HG03457 (cell line): ENCODE measurements around the gene KCNMA1.

Experiments used
- ATAC-seq: cut with Tn5 transposase; IDR thresholded peaks from one replicate; pipeline ENCODE4 v1.9.1; 2021; ENCODE audit warnings: moderate number of reproducible peaks; ENCODE audit not compliant: unreplicated experiment

KCNMA1 gene

DNA sequence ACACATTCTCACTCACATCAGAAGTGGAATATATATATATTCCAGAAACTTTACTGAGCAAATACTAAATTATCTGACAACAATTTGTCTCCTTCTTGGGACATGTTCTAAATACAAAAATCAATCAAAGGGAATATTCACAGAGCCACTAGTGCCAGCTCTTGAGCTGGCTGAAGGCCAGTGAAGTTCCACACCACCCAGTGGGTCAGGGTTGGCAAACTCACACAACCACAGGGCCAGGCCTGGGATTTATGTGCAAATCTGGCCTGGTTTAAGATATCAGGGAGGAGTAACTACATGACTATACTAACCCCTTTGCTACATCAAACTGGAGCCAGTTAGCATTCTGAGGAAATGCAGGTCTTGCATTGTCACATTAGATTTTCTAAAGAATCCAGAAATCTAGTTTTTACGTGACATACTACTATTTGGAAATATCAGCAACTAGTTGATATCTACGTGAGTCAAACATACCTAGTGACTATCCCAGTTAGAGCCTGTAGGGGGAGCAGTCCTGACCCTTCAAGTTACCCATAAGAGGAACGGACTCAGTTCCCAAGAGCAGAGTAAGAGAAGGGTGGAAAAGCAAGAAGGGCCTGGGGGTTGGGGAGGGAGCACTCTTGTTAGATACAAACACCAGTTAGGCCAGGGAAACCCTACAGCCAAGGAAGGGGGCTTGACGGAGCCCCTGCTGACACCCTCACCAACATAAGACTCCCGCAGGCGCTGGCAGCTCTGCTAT, 600.4 kb downstream of the KCNMA1 start:
- no peak for ATAC-seq

DNA sequence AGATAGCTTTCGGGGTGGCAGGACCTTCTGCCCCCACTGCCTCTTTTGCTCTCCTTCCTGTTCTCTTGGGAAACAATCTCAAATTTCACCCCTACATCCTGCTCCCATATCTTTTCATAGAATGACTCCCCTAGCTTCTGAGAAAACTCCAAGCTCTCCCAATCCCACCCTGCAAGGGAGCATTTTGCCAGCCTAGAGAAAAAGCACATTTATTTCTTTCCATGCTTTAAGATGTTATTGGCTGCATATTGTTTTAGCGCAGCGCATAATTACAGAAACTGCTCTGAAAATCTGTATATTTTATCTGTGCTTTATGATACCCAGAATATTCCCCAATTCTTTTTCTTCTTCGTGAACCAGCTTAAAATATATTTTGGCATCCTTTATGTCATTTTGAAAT, 601.3 kb downstream of the KCNMA1 start:
- no peak for ATAC-seq

DNA sequence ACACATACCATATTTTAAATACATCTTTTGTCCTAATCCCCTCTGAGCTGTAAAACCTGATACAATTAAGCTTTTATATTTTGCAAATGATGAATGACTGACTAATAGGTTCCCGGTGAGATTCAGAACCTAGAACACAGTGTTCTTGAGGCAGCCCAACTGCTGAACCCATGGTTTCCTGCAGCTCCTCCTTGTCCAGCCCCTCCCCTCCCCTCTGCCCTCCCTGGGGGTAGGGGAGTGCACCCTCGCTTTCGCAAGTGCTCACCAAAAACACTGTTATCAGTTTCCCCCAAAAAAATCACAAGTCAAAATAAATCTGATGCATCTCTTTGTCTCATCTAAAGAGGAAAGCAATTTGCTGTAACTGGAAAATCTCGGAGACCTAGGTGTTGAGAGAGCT, 602.8 kb downstream of the KCNMA1 start:
- no peak for ATAC-seq

DNA sequence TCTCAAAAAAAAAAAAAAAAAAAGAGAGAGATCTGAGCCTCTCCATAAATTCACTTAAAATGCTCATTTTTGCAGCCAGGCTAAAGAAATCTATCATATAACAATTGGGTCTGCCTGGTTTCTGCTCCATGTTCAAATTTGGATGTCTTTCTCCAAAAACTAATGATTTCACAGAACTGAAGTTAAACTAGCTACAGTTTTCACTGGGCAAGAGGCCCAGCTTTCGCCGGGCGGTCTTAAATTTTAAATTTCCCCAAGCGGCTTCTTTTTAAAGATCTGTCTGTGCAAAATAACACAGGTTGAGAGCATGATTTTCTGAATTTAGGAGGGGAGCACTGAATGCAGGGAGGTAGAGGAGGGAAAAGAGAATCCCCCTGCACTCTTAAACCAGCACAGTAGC, 603.4 kb downstream of the KCNMA1 start:
- no peak for ATAC-seq

DNA sequence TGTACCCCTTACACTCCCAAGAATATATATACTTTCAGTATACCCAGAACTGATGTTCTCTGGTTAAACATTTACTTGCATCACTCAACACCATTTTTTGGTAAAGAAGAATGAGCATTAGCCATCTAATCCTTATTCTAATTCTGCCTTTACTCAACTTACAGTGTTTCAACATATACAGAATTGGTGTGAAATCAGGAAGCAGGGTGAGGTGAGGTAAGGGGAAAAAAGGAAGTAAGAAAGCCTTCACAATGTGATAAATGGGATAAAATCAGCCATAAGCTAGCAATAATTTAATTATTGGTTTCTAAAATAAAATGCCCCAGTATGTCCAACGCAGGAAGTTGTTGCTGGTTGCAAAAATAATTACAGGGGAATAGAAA, 605.4 kb downstream of the KCNMA1 start:
- ATAC-seq = no peak

DNA sequence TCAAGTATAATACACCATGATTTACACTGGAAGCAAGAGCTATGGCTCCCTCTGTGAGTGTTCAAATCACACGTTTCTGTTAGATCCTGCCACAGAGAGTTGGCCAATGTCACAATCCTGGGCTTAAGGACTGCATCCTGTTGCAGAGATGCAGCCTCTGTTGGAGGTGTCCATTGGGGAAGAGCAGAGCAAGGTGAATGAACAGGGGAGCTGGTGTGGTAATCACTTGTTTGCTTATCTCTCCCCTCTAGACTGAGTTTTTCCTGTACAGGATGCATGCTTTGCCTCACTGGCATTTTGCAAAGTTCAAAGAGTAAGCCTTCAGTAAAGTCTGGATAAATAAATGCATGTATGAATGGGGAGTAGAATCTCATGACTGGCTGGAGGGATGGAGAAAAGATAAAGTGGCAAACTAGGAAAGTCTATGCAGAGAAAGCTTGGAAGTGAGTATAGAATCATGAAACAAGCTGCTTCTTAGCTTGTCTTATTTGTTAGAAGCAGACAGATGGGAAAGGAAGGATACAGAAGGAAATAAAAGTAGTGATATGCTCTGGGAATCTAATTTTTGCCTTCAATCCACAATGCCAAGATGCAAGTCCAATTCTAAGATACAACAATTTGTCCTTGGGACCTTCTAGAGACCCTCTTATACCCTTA, 605.9 kb downstream of the KCNMA1 start:
- no peak for ATAC-seq

DNA sequence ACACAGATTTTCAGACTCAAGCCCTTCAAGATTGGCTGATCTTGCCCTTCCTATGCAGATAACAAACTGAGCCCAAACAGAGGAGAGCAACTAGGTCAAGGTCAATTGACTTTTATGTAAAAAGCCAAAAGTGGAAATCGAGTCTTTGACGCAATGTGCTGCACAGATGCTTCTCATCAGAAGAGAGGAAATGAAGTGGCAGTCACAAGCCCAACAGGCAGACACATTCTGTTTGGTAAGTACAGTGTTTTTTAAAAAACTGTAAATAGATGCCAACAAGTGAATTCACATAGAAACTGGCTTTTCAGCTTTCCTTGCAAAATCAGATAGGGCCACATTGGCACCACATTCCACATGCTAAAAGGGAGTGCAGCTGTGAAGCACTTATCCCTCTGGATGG, 606.6 kb downstream of the KCNMA1 start:
- no peak for ATAC-seq

DNA sequence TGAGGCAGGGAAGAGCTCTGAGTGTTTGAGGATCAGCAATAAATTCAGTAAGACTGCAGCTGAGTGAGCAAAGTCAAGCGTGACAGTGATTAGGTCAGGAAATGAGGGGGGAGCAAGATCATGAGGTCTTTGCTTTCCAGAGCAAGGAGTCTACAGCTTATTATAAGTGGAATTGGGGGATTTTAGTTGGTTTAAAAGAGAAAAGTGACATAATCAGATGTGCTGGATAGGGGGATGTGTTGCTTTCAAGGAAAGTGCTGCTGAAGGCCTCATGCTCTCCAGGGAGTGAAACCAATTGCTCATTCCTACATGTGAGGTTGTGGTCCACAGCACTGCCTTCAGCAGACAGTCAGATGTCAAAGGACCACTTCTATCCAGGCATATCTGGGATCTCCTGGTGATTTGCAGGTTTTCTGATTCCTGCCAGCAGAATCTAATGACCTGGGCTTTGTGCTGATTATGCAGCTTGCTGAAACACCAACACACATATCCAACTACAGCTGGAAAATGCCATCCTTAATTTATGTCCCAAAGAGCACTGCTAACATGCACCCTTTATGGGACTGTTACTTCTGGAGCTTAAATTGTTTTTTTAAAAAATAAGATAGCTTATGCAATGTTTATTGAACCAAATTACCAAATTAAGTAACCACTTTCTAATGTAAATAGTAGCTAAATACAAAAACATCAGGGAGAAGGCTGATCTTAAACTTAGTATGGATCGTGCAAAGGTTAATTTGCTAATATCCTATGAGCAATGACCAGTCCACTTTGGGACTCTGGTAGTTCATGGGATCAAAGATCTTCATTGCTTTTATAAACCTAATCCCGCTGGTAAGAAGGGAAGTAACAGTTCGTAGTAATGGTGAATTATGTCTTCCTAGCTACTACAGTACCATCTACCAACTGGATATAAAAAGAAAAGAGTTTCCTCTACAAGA, 607.6 kb downstream of the KCNMA1 start:
- ATAC-seq = no peak

DNA sequence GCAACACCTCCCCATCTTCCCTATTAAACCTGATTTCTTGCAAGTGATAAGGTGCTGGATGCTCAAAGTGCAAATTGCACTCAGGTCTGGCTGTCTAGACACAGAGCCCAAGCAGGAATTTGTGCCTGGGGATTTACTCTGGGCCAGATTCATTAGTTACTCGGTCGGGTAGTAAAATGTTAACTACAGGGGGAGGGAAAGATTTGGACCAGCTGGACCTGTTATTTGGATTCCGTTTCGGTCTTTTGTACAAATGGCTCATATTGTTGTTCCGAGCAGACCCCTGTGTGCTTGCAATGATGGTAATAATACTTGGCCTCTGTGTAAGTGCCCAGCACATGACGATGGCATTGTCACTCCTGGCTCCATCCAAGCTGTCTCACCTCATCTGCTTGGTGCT, 609.6 kb downstream of the KCNMA1 start:
- no peak for ATAC-seq

DNA sequence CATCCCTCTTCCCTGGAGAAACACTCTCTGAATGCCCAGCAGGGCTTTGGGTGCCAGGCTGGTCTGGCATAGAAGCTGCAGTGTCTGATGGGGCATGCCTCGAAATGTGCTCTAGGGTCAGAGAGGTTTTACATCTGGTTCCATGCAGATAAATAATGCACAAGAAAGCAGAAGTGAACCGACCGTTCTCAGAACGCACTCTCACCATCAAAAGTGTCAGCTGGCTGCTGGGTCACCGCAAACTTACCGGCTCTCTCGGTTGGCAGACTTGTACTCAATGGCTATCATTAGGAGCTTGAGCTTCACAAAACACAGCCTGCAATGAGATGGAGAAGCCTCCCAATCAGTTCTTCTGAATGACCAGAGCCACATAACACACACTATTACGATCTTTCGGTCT, 610.0 kb downstream of the KCNMA1 start:
- ATAC-seq = peak; percentile 55

DNA sequence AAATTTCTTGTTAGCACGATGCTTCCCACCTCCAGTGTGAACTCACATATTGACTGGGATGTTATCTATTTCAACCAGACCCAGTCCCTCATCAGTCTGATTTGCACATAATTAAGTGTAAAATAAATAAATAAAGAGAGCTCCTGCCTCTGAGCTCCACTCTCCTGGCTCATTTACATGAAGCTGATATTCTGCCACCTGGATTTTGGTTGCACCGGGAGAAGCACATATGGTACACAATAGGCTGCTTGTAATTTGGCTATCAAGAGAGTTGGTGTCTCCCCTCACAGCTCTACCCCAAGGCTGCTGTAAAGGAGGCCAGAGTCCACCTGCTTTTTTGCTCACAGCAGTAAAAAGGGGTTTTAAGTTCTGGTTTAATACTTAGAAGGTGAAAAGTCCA, 610.5 kb downstream of the KCNMA1 start:
- ATAC-seq = no peak

DNA sequence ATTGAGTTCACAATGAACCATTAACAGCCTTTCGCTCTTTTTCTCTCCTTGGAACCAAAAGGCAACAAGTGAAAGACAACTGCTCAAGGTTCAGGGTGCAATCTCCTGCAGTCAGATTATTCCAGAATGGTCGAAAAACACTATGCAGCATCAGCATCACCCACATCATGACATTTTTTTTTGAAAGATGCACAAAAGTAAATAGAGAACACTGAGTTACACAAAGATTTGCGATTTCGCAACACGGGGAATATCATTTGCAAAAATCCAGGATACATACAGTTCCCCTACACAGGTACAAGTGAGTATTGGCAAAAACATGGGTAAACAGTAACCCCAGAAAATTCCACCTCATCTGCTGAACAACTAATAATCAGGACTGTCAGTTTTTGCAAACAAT, 611.5 kb downstream of the KCNMA1 start:
- ATAC-seq = no peak

DNA sequence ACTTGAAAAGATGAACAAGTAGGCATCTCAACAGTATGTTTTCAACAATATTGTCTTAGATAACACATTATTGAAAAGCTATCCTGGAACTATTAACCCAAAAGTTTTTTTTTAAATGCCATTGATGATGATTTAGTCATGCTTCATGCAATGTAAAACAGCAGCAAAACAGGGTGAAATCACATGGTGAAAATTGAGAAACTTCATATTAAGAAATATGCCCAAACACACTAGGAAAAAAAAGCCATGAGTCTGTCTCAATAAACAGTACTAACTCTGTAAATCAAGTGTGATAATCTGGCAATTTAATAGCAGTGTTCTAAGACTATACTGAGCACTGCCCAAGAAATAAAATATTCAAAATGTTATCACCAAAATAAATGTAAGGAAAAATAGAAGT, 613.1 kb downstream of the KCNMA1 start:
- ATAC-seq = no peak

DNA sequence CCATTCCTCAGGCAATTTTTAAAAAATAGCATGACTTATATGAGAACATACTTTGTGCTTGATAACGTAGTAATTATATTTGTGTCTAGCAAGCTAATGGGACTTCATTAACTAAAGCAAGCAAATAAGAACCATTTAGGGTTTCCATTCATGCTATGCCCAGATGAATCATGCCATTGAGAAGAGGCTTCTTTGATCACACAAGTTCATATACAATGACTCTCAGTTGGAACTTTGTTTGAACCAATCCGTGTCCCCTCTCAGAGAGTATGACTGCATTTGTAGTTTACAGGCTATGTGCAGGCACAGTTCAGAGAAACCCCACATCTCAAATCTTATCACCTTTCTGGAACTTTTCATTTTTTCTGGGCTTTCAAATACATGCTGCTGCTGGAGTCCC, 614.2 kb downstream of the KCNMA1 start:
- no peak for ATAC-seq

DNA sequence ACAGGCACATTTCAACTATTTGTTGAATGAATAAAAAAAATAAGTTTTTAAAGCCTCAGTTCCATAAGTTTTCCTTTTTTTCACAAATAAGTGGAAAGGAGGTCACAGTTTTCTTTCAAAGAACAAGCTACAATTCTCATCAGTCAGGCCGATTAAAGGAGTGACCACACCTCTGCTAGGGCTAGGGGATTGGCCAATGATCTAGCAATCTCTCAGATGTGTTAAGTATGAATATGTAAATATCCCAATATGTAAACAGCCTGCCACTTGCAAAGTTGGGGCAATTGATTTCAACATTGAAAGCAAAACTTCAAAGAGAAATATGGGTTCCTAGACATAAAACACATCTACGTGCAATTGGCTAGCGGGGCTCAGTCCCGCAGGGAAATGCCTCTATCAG, 614.9 kb downstream of the KCNMA1 start:
- no peak for ATAC-seq

DNA sequence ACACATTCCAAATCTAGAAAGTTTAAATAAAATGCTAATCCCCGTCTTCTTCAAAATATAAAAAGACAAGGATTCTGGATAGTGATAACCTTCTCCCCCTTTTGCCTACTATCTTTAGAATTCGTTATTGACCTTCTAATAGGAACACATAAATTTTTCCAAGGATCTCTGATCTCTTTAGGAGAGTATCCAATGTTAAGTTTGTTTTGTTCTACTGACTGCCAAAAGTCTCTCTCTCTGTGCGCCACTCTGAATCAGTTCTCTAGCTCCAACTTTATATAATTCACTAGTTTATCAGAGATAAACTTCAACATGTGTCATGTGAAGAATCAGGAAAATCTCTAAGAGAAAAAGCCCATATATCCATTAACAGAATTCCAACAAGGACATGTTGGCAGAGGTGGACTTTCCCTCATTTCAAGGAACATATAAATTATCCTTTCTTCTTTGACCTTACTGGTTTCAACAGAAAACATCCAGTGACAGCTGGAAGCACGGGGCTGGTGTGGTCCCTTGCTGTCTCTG, 615.6 kb downstream of the KCNMA1 start:
- ATAC-seq = no peak

DNA sequence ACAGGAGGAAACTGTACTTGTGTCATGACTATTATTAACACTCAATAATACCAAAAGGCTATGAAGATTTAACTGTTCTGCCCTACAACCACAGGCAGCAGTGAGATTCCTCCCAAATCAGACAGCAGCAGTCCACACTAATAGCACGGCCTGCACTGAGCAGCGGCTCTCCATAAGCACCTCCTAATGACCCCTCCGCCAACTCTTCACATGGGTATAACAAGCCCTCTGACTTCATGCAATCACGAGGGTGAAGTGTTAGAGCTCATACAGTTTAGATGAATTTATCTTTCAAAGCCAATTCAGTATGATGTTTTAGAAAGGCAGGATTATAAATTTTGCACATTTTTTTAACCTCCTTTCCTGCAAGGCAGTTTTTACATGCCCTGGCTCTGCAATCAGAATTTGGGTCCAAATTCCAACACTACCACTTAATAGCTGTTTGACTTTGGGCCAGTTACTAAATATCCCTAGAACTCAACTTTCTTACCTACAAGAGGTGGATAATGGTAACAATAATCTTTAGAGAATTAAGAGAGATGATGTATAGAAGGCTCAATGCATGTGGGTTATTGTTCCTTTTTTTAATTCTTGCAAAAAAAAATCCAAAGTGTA, 617.1 kb downstream of the KCNMA1 start:
- no peak for ATAC-seq

DNA sequence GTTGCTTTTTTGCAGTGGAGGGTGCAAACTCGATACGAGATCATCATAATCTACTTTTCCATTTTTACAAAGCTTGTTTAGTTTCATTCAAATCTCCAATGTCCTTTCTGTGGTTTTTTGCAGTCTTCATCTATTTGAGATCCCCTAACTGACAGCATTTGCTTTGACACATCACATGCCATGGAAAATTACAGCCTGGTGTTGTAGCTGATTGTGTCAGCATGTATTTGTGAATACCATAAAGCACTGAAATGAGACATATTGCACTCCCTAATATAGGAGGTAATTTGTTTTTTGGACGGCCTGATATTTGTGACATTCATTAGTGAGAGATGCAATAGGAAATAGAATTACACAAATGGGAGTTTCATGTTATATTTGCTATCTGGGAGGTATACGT, 620.8 kb downstream of the KCNMA1 start:
- ATAC-seq = no peak

DNA sequence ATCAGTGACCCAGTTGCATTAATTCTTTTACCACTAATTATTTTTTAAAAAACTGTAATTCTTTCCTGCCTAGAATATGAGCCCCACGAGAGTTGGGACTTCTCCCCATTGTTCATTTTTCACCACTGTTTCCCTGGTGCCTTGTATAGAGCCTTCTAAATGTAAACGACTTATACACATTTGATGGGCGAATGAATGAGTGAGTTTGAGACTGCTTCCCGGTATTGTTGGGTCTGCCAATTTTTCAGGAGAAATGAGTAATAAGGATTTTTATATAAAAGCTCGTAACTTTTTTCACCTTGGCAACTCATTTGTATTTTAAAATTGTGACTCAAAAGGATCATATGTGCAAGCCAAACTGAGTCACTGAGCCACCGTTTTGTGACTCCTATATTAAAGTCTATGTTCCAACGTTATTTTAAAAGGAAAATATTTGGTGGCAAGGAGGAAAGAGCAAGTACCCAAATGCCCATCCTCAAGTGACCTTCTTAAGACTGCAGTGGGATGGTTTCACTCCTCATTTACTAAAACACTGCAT, 621.3 kb downstream of the KCNMA1 start:
- no peak for ATAC-seq

DNA sequence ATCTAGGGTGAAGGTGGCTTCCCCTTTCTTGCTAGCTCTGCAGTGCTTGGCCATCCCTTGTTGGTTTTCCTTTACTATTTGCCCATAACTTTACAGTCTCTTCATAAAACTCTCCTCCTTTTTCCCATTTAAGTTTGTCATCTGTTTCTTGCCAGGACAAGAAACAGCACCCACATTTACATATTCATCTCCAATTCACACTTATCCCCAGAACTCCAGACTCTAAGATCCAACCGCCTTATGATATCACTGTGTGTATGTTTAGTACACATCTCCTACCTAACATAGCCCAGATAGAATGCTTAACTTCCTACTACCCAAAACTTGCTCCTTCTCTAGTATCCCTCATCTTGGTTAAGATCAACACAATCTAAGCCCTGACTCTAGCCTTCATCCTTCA, 622.2 kb downstream of the KCNMA1 start:
- no peak for ATAC-seq
